Nephron (organoid): ENCODE data around the gene FHOD1.
A peak's percentile ranks its signal among the peaks of the same experiment; 100 is the strongest.

ENCODE experiments used
- H3K27ac Mint-ChIP-seq, 3 experiments: 2 replicates each; pipeline ENCODE4 v1.8.0; 2020; ENCODE audit warnings: mixed read lengths in 3 of 3, mild to moderate bottlenecking in 2 of 3, moderate library complexity in 1 of 3
- H3K27me3 Mint-ChIP-seq: 2 replicates; pipeline ENCODE4 v1.8.0; 2021; ENCODE audit warnings: low read depth, mild to moderate bottlenecking, moderate library complexity, mixed read lengths
- H3K36me3 Mint-ChIP-seq: 2 replicates; pipeline ENCODE4 v1.8.0; 2020; ENCODE audit warnings: low read depth, mixed read lengths
- H3K4me1 Mint-ChIP-seq: 2 replicates; pipeline ENCODE4 v1.8.0; 2020; ENCODE audit warnings: mixed read lengths
- H3K4me3 Mint-ChIP-seq, 3 experiments: 2 replicates each; pipeline ENCODE4 v1.8.0; 2020; ENCODE audit warnings: mild to moderate bottlenecking in 3 of 3, mixed read lengths in 3 of 3, moderate library complexity in 2 of 3
- H3K9me3 Mint-ChIP-seq: 2 replicates; pipeline ENCODE4 v1.8.0; 2020; ENCODE audit warnings: mixed read lengths
- TF ChIP-seq, protein P1 (sequence below), 3 experiments: fragments of 200-600 bp; sonication (generic); IDR thresholded peaks; one replicate each; pipeline ENCODE4 v1.5.0; 2021; ENCODE audit warnings: antibody characterized with exemption in 3 of 3; ENCODE audit not compliant: unreplicated experiment in 3 of 3

Gene FHOD1

DNA sequence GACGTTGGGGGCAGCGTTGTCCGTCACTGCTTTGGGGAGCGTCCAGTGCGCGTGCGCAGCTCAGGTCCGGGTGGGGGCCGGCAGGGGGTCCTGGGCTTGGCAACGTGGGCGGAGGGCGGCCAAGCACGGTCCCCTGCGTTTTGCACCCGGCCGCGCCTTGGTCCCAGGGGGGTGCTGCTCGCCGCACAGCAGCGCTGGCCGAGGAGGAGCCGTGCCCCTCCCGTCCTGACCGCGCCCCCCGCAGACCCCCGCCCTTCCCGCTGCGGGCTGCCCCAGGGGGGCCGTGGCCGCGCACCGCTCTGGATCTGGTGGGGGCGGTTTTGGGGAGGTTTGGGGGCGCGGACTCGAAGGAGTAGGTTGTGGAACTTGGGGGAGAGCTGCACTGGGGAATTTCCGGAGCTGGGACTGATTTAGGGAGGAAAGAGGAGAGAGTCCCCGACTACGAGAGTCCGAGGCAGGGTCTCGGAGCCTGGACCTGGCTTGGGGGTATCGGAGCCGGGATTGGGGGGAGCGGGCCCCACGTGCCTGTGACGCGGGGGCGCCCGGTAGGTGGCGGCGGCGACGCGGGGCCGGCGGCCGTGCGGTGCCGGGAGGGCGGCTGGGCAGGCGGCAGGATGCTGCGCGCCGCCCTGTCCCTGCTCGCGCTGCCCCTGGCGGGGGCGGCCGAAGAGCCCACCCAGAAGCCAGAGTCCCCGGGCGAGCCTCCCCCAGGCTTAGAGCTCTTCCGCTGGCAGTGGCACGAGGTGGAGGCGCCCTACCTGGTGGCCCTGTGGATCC, 1.3 kb upstream of the FHOD1 start, which contains the start of gene SLC9A5:
Gene SLC9A5 (plus strand): TSS at position 579 of the 777 bp plus-strand sequence. CDS start 36 bp downstream, at position 615.
- no peaks in the 10 kb centered on the region for H3K36me3 Mint-ChIP-seq
- peak within 1 kb of the TSS; percentile 46 to 89 (median 59) for H3K27ac Mint-ChIP-seq
- no peaks in the 10 kb centered on the region for H3K9me3 Mint-ChIP-seq
- peak within 1 kb of the TSS; percentile 88 to 90 (median 89) for H3K4me3 Mint-ChIP-seq
- H3K4me1 Mint-ChIP-seq, result peaks cover 34% of the 10 kb centered on the region
- TF ChIP-seq, protein P1, sequence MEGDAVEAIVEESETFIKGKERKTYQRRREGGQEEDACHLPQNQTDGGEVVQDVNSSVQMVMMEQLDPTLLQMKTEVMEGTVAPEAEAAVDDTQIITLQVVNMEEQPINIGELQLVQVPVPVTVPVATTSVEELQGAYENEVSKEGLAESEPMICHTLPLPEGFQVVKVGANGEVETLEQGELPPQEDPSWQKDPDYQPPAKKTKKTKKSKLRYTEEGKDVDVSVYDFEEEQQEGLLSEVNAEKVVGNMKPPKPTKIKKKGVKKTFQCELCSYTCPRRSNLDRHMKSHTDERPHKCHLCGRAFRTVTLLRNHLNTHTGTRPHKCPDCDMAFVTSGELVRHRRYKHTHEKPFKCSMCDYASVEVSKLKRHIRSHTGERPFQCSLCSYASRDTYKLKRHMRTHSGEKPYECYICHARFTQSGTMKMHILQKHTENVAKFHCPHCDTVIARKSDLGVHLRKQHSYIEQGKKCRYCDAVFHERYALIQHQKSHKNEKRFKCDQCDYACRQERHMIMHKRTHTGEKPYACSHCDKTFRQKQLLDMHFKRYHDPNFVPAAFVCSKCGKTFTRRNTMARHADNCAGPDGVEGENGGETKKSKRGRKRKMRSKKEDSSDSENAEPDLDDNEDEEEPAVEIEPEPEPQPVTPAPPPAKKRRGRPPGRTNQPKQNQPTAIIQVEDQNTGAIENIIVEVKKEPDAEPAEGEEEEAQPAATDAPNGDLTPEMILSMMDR (IDR thresholded peaks at IDR 0.05; ENCODE audit: unreplicated experiment in 3 of 3), result peak in 1 of 3 experiments; percentile 22
- H3K27me3 Mint-ChIP-seq, result peaks cover 32% of the 10 kb centered on the region

GRCh38 chr16:67248073-67248400, 756 bp upstream of the FHOD1 start:
- peaks cover 32% of the 10 kb centered on the region for H3K27me3 Mint-ChIP-seq
- H3K36me3 Mint-ChIP-seq, result no peaks in the 10 kb centered on the region
- no peaks in the 10 kb centered on the region for H3K9me3 Mint-ChIP-seq
- H3K27ac Mint-ChIP-seq, result peak overlapping the region; percentile 46 to 89 (median 59)
- H3K4me1 Mint-ChIP-seq, result peaks cover 34% of the 10 kb centered on the region
- peak overlapping the region; percentile 87 to 90 (median 89) for H3K4me3 Mint-ChIP-seq
- TF ChIP-seq, protein P1 (IDR thresholded peaks at IDR 0.05; ENCODE audit: unreplicated experiment in 3 of 3), result no peak

DNA sequence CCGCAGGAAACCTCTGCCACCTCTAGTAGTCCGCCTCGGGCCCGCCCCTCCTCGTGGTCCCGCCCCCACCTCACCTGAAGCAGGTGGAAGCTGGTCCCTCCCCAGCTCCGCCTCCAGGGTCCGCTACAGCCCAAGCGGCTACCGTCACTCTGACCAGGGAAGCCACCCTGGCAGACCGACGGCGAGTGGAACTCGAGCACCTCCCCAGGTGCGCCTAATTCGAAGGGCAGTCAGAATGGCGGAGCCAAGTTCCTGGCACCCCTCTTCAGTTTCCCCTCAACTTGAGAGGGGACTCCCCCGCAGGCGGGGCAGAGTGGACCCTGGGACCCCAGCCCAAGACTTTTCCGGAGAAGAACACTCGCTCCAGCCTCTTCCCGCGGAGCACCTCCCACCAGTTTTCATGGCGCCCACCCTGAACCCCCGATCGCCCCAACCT, 507 bp downstream of the FHOD1 start:
- peaks cover 28% of the 10 kb centered on the region for H3K27me3 Mint-ChIP-seq
- peak overlapping the region; percentile 87 to 90 (median 89) for H3K4me3 Mint-ChIP-seq
- H3K9me3 Mint-ChIP-seq, result no peaks in the 10 kb centered on the region
- H3K4me1 Mint-ChIP-seq, result peaks cover 34% of the 10 kb centered on the region
- peak overlapping the region in 2 of 3 experiments; percentile 59 to 89 for H3K27ac Mint-ChIP-seq
- TF ChIP-seq, protein P1 (IDR thresholded peaks at IDR 0.05; ENCODE audit: unreplicated experiment in 3 of 3), result no peak
- no peaks in the 10 kb centered on the region for H3K36me3 Mint-ChIP-seq

DNA sequence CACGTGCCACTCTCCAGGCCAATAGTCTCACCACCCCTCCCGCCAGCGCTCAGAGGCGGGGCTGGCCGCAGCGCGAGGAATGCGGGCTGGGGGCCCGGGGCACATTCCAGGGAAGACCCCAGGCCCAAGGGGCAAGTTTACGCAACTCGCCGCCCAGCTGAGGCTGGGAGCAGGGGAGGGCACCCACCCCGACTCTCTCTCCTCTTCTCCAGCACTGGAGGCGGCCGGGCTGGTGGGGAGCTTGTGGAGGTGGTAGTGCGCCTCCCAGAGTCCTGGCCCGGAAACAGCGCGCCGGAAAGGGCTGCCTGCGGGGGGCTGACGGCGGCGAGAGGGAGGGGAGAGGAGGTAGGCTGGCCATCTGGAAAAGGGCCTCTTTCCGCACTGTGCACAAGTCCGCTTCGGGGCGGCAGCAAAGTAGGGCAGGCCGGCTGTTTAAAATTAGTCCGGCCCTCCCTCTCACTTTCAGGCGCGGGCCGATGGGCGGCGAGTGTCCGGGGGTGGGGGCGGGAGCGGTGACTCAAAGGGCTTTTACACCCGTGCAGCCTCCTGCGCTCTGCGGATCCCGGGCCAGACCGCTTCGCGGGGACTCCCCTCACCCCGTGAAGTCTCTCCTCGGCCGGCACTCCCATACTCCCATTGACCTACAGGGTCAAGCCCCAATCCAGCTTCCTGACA, 1.1 kb downstream of the FHOD1 start:
- peaks cover 34% of the 10 kb centered on the region for H3K4me1 Mint-ChIP-seq
- H3K27ac Mint-ChIP-seq, result peak overlapping the region in 2 of 3 experiments; percentile 43 to 89
- peak overlapping the region; percentile 87 to 90 (median 89) for H3K4me3 Mint-ChIP-seq
- no peaks in the 10 kb centered on the region for H3K36me3 Mint-ChIP-seq
- no peaks in the 10 kb centered on the region for H3K9me3 Mint-ChIP-seq
- TF ChIP-seq, protein P1 (IDR thresholded peaks at IDR 0.05; ENCODE audit: unreplicated experiment in 3 of 3), result peak in 2 of 3 experiments; percentile 29 to 54
- peaks cover 28% of the 10 kb centered on the region for H3K27me3 Mint-ChIP-seq

GRCh38 chr16:67245674-67246080, 1.6 kb downstream of the FHOD1 start:
- TF ChIP-seq, protein P1 (IDR thresholded peaks at IDR 0.05; ENCODE audit: unreplicated experiment in 3 of 3), result no peak
- H3K36me3 Mint-ChIP-seq, result no peaks in the 10 kb centered on the region
- H3K9me3 Mint-ChIP-seq, result no peaks in the 10 kb centered on the region
- H3K4me1 Mint-ChIP-seq, result peaks cover 31% of the 10 kb centered on the region
- peak overlapping the region; percentile 43 to 89 (median 68) for H3K27ac Mint-ChIP-seq
- H3K4me3 Mint-ChIP-seq, result peak overlapping the region; percentile 82 to 90 (median 89)
- peaks cover 24% of the 10 kb centered on the region for H3K27me3 Mint-ChIP-seq
